ENCODE data around the gene SIAH2.

SIAH2 gene

GRCh38 chr3:150736903-150737832 is 25.8 kb downstream of the SIAH2 start:
- H4K8ac ChIP-seq (ENCODE audit: low read depth, low read length) = no peak overlapping the region
- H2AFZ ChIP-seq (ENCODE audit: insufficient read depth, low read length, poor library complexity) = no peak overlapping the region
- H2AK5ac ChIP-seq (ENCODE audit: low read length) = peak overlapping the region; percentile 58
- no peak overlapping the region for H3K23ac ChIP-seq (ENCODE audit: low read length)
- H3K27me3 ChIP-seq (ENCODE audit: insufficient read depth, low read length) = no peaks in the 10 kb centered on the region
- H3K4me3 ChIP-seq (ENCODE audit: low read depth, low read length) = no peak overlapping the region
- DNase-seq = peak; percentile 71 to 89
- H3K4me1 ChIP-seq (ENCODE audit: control insufficient read depth in 1 of 2, insufficient read depth in 2 of 2, low read length in 2 of 2) = peaks cover 22 to 23% of the 10 kb centered on the region in 2 experiments
- peaks cover 2 to 10% of the 10 kb centered on the region in 2 experiments for H3K36me3 ChIP-seq (ENCODE audit: control insufficient read depth in 1 of 2, insufficient read depth in 2 of 2, low read length in 2 of 2)
- no peak overlapping the region for H4K12ac ChIP-seq (ENCODE audit: low read depth, low read length)
- H3K14ac ChIP-seq (ENCODE audit: low read length) = peak overlapping the region; percentile 78
- peak overlapping the region; percentile 87 for H2BK5ac ChIP-seq (ENCODE audit: low read depth, low read length, poor library complexity)
- H3K4me2 ChIP-seq (ENCODE audit: low read length) = no peak overlapping the region
- peak overlapping the region; percentile 88 for H4K91ac ChIP-seq (ENCODE audit: low read depth, low read length)
- H3K9ac ChIP-seq (ENCODE audit: low read length) = no peak overlapping the region
- peaks cover 20% of the 10 kb centered on the region for H3K79me1 ChIP-seq (ENCODE audit: low read length)
- H3K27ac ChIP-seq (ENCODE audit: low read depth, low read length) = peak overlapping the region; percentile 83
- H2BK120ac ChIP-seq (ENCODE audit: insufficient read depth, low read length, poor library complexity) = peak overlapping the region; percentile 78
- H3K4ac ChIP-seq (ENCODE audit: low read depth, low read length) = no peak overlapping the region
- peaks cover 6% of the 10 kb centered on the region for H3K79me2 ChIP-seq (ENCODE audit: control insufficient read depth, insufficient read depth, low read length, poor library complexity)
- no CpG with 5 or more reads among the region's 8 CpGs for WGBS (ENCODE audit: extremely low coverage, insufficient coverage, insufficient read length)
- H3K9me3 ChIP-seq (ENCODE audit: insufficient read depth, low read depth, low read length) = no peaks in the 10 kb centered on the region
- peak overlapping the region; percentile 50 for H3K18ac ChIP-seq (ENCODE audit: low read length)
- peak overlapping the region; percentile 6 for H2BK12ac ChIP-seq (ENCODE audit: low read length)

DNA sequence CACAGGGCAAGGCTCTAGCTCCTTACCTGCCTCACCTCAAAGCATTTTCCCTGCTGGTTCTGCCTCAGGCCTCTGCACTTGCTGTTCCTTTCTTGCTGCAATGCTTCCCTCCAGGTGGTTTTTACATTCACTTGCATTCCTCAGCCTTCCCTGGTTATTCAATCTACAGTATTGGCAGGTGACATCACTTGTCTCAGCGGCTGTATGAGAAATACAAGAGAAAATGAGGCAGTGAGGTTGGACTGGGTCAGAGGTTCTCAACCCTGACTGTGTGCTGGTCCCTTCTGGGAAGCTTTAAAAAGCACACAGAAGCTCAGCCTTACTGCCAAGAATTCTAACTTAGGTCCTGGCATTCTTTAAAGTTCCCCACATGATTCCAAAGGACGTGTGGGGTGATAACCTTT is 26.7 kb downstream of the SIAH2 start:
- Histone ChIP-seq H3K4me1 (ENCODE audit: control insufficient read depth in 1 of 2, insufficient read depth in 2 of 2, low read length in 2 of 2) (peaks cover 21 to 22% of the 10 kb centered on the region in 2 experiments), H3K36me3 (ENCODE audit: control insufficient read depth in 1 of 2, insufficient read depth in 2 of 2, low read length in 2 of 2) (peaks cover 0 to 6% of the 10 kb centered on the region in 2 experiments), H2BK120ac (ENCODE audit: insufficient read depth, low read length, poor library complexity) (peak overlapping the region; percentile 52), H3K27me3 (ENCODE audit: insufficient read depth, low read length) (no peaks in the 10 kb centered on the region), H4K91ac (ENCODE audit: low read depth, low read length) (peak overlapping the region; percentile 76), H3K4me2 (ENCODE audit: low read length) (no peak overlapping the region), H3K23ac (ENCODE audit: low read length) (no peak overlapping the region), H3K14ac (ENCODE audit: low read length) (peak overlapping the region; percentile 78), H3K4ac (ENCODE audit: low read depth, low read length) (no peak overlapping the region), H3K18ac (ENCODE audit: low read length) (no peak overlapping the region), H3K9ac (ENCODE audit: low read length) (no peak overlapping the region), H3K79me2 (ENCODE audit: control insufficient read depth, insufficient read depth, low read length, poor library complexity) (peaks cover 6% of the 10 kb centered on the region), H4K8ac (ENCODE audit: low read depth, low read length) (no peak overlapping the region), H2BK5ac (ENCODE audit: low read depth, low read length, poor library complexity) (peak overlapping the region; percentile 87), H3K27ac (ENCODE audit: low read depth, low read length) (peak overlapping the region; percentile 88), H3K9me3 (ENCODE audit: insufficient read depth, low read depth, low read length) (no peaks in the 10 kb centered on the region), H4K12ac (ENCODE audit: low read depth, low read length) (no peak overlapping the region), H2AFZ (ENCODE audit: insufficient read depth, low read length, poor library complexity) (no peak overlapping the region), H2BK12ac (ENCODE audit: low read length) (peak overlapping the region; percentile 6), H3K4me3 (ENCODE audit: low read depth, low read length) (no peak overlapping the region), H2AK5ac (ENCODE audit: low read length) (no peak overlapping the region), H3K79me1 (ENCODE audit: low read length) (peaks cover 20% of the 10 kb centered on the region)
- no CpG with 5 or more reads among the region's 2 CpGs for WGBS (ENCODE audit: extremely low coverage, insufficient coverage, insufficient read length)
- peak; percentile 94 to 97 for DNase-seq

GRCh38 chr3:150734795-150735119 is 28.2 kb downstream of the SIAH2 start:
- Histone ChIP-seq H2BK12ac (ENCODE audit: low read length) (peak overlapping the region; percentile 74), H3K14ac (ENCODE audit: low read length) (peak overlapping the region; percentile 78), H3K9me3 (ENCODE audit: insufficient read depth, low read depth, low read length) (no peaks in the 10 kb centered on the region), H3K4me2 (ENCODE audit: low read length) (no peak overlapping the region), H2AFZ (ENCODE audit: insufficient read depth, low read length, poor library complexity) (no peak overlapping the region), H3K23ac (ENCODE audit: low read length) (no peak overlapping the region), H3K4me1 (ENCODE audit: control insufficient read depth in 1 of 2, insufficient read depth in 2 of 2, low read length in 2 of 2) (peaks cover 21 to 22% of the 10 kb centered on the region in 2 experiments), H4K12ac (ENCODE audit: low read depth, low read length) (no peak overlapping the region), H3K4ac (ENCODE audit: low read depth, low read length) (no peak overlapping the region), H3K18ac (ENCODE audit: low read length) (no peak overlapping the region), H3K4me3 (ENCODE audit: low read depth, low read length) (no peak overlapping the region), H2BK5ac (ENCODE audit: low read depth, low read length, poor library complexity) (peak overlapping the region; percentile 90), H2BK120ac (ENCODE audit: insufficient read depth, low read length, poor library complexity) (peak overlapping the region; percentile 57), H3K27ac (ENCODE audit: low read depth, low read length) (peak overlapping the region; percentile 88), H3K79me1 (ENCODE audit: low read length) (peaks cover 20% of the 10 kb centered on the region), H3K9ac (ENCODE audit: low read length) (no peak overlapping the region), H4K8ac (ENCODE audit: low read depth, low read length) (no peak overlapping the region), H2AK5ac (ENCODE audit: low read length) (peak overlapping the region; percentile 85), H4K91ac (ENCODE audit: low read depth, low read length) (peak overlapping the region; percentile 95), H3K36me3 (ENCODE audit: control insufficient read depth in 1 of 2, insufficient read depth in 2 of 2, low read length in 2 of 2) (no peaks in the 10 kb centered on the region), H3K79me2 (ENCODE audit: control insufficient read depth, insufficient read depth, low read length, poor library complexity) (peaks cover 6% of the 10 kb centered on the region), H3K27me3 (ENCODE audit: insufficient read depth, low read length) (no peaks in the 10 kb centered on the region)
- no peak for DNase-seq
- no CpG with 5 or more reads among the region's 1 CpG for WGBS (ENCODE audit: extremely low coverage, insufficient coverage, insufficient read length)

DNA sequence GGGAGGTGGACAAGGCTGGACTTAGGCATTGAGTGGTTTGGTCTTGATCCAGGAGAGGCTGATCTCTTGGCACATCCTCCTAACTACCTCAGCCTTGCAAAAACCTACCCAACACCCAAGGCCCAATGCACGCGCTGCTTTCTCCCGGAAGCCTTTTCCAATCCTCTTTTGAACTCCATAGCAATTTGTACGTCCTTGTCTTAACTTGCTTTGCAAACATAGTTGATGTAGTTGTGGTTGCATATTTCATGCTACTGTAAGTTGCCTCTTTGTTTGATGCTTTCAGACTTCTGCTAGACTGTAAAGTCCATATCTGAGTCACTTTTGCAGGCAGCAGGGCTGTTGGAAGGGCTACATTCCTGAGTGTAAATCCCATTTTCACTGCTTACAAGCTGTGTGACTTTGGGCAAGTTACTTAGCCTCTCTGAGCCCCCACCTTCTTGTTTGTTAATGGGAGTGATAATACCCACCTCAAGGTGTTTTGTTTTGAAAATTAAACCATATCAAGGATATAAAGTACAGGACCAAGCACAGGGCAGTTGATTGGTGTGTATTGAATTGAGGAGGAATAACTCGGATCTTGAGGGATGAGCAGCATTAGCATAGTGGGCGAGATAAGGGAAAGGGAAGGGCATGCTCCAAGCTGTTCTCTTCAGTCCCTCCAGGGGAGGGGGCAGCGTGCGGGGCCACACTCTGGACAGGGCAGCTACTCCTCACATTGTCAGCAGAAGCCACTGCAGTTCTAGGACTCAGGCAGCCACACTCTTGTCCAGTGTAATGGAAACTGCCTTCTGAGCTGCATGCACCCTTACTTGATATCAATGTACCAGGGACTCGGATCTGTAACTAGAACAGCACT is 28.8 kb downstream of the SIAH2 start:
- no CpG with 5 or more reads among the region's 9 CpGs for WGBS (ENCODE audit: extremely low coverage, insufficient coverage, insufficient read length)
- H3K4me3 ChIP-seq (ENCODE audit: low read depth, low read length) = no peak overlapping the region
- peaks cover 6% of the 10 kb centered on the region for H3K79me2 ChIP-seq (ENCODE audit: control insufficient read depth, insufficient read depth, low read length, poor library complexity)
- peak overlapping the region; percentile 57 for H2BK120ac ChIP-seq (ENCODE audit: insufficient read depth, low read length, poor library complexity)
- no peak for DNase-seq
- no peaks in the 10 kb centered on the region for H3K9me3 ChIP-seq (ENCODE audit: insufficient read depth, low read depth, low read length)
- H3K36me3 ChIP-seq (ENCODE audit: control insufficient read depth in 1 of 2, insufficient read depth in 2 of 2, low read length in 2 of 2) = no peaks in the 10 kb centered on the region
- no peak overlapping the region for H2AFZ ChIP-seq (ENCODE audit: insufficient read depth, low read length, poor library complexity)
- peak overlapping the region; percentile 8 for H2BK5ac ChIP-seq (ENCODE audit: low read depth, low read length, poor library complexity)
- peak overlapping the region; percentile 95 for H4K91ac ChIP-seq (ENCODE audit: low read depth, low read length)
- peak overlapping the region; percentile 74 for H2BK12ac ChIP-seq (ENCODE audit: low read length)
- H3K4me1 ChIP-seq (ENCODE audit: control insufficient read depth in 1 of 2, insufficient read depth in 2 of 2, low read length in 2 of 2) = peaks cover 21 to 22% of the 10 kb centered on the region in 2 experiments
- no peak overlapping the region for H3K23ac ChIP-seq (ENCODE audit: low read length)
- H2AK5ac ChIP-seq (ENCODE audit: low read length) = peak overlapping the region; percentile 85
- peak overlapping the region; percentile 78 for H3K14ac ChIP-seq (ENCODE audit: low read length)
- no peak overlapping the region for H3K27ac ChIP-seq (ENCODE audit: low read depth, low read length)
- H3K18ac ChIP-seq (ENCODE audit: low read length) = peak overlapping the region; percentile 49
- H4K12ac ChIP-seq (ENCODE audit: low read depth, low read length) = no peak overlapping the region
- H3K79me1 ChIP-seq (ENCODE audit: low read length) = peaks cover 20% of the 10 kb centered on the region
- no peak overlapping the region for H3K4ac ChIP-seq (ENCODE audit: low read depth, low read length)
- peak overlapping the region; percentile 25 for H4K8ac ChIP-seq (ENCODE audit: low read depth, low read length)
- no peak overlapping the region for H3K4me2 ChIP-seq (ENCODE audit: low read length)
- no peaks in the 10 kb centered on the region for H3K27me3 ChIP-seq (ENCODE audit: insufficient read depth, low read length)
- H3K9ac ChIP-seq (ENCODE audit: low read length) = no peak overlapping the region

Measured in trophoblast cell (in vitro differentiated cells and primary cell).